Epidermal melanocyte (primary cell): ENCODE data around the gene IMPDH2.
A peak's percentile ranks its signal among the peaks of the same experiment; 100 is the strongest.
"Not testable (repeated sequence)": the region's sequence is repeated elsewhere in the genome, so short reads cannot be mapped to it uniquely, and the experiment has no call there.

Source experiments
- DNase-seq: peaks from one replicate; pipeline ENCODE4 v3.0.0; 2011; ENCODE audit warnings: low spot score; ENCODE audit not compliant: insufficient read length

Gene IMPDH2

GRCh38 chr3:49021813-49022687, 7.1 kb downstream of the IMPDH2 start, which contains the start of gene NDUFAF3:
NDUFAF3 (plus strand) TSS chr3:49022121; CDS start chr3:49022145, 24 bp downstream.
- DNase-seq = peak; percentile 89

DNA sequence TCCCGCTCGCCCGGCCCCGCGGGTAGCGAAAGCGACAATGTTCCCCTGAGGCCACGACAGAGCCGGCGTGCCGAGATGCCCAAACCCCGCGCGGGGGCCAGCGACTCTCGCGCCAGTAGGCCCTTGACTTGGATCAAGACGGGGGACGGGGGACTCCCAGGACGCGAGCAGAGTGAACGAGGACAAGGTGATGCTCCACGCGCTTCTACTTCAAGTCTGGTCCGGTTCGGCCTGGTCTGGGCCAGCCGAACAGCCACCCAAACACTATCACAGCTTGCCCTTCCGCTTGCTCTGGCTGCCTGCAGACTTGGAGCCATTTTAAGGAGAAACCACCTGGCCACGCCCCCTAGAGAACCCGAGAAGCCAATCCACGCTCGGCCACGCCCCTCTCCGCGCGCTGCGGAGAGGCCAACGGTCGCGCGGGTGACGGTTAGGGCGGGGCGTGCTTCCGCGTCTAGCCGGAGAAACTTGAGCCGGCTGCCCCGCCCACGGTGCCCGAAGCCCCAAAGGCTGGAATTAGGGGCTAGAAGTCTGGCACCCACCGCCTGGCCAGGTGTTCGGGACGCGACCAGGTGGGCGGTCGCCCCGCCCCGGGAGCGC, 7.9 kb downstream of the IMPDH2 start:
- peak; percentile 94 for DNase-seq

DNA sequence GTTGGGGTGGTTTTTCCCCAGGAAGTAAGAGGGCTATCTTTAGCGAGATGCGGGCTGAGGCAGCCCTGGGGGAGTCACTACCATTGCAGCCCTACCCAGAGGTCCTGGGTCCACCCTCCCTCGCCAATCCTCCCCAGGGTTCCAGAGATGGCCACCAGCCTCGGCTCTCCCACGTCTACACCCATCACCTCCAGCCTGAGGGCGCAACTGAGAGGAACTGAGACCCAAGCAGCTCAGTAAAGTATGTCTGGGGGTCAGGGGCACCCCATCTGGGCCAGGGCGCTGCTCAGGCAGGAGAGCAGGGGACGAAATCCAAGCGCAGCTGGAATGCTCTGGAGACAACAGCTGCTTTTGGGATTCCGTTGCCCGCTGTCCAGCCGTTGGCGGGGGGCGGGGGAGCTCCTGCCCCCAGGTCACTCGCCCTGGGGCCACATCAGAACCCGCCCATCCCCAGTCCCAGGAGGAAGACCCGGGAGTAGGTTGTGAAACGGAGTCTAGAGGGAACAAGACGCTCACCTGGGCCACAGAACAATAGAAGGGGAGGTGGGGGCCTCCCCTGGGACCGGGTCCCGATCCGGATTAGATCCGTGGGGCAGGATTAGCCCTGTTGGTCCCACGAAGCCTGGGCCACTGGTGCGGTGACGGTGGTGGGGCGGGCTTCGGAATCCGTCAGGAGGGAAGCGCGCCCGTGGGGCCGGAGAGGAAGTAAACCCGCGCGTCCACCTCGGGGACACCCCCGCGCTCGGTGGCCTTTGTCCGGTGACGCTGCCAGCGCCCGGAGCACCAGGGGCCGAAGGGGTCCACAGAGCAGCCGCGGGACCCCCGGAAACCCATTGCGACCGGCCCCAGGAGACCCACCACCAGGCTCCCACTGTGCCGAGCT, 8.6 kb downstream of the IMPDH2 start:
- DNase-seq = no peak

DNA sequence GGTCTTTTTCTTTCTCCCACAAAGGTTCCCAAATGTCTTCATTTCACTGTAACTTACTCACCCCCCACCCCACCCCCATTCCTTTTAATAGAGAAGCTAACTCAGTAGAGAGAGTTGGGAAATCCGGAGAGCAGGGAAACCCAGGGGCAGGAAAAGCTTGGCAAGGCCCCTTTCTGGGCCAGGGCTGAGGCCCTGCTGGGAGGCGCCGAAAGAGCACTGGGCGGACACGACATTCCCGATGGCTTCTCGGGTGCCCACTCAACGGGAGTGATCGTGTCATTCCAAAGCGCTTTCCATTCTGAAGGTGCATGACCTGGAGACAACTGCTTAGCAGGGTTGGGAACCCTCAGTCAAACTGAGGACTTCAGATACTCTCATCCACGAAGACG, 9.3 kb downstream of the IMPDH2 start:
- DNase-seq = no peak

DNA sequence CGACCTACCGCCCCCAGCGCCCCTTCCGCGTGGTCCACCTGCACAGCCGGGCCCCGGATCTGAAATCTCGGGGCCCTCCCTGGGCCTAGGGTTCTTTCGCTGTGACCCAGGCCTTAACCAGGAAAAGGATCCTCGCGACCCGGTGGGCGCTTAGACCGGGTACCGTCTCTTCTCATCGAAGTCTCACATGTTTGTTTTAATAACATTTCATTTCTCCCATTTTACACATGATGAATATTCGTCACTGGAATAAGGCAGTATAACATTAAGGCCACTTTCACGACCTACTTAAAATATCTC, 10.5 kb downstream of the IMPDH2 start:
- no peak for DNase-seq

- peak; percentile 39 for DNase-seq
These were observed 11.1 kb downstream of the IMPDH2 start, which contains the start of gene DALRD3 for GRCh38 chr3:49017971-49018706. DALRD3 (minus strand) TSS chr3:49018580; CDS start chr3:49018564, 16 bp downstream.

- DNase-seq = no peak
These were observed 11.8 kb downstream of the IMPDH2 start for GRCh38 chr3:49017229-49017970.

- no peak for DNase-seq
These were observed 12.6 kb downstream of the IMPDH2 start for GRCh38 chr3:49016414-49017228.

- DNase-seq = peak; percentile 47
These were observed 13.4 kb downstream of the IMPDH2 start for GRCh38 chr3:49015765-49016164.

DNA sequence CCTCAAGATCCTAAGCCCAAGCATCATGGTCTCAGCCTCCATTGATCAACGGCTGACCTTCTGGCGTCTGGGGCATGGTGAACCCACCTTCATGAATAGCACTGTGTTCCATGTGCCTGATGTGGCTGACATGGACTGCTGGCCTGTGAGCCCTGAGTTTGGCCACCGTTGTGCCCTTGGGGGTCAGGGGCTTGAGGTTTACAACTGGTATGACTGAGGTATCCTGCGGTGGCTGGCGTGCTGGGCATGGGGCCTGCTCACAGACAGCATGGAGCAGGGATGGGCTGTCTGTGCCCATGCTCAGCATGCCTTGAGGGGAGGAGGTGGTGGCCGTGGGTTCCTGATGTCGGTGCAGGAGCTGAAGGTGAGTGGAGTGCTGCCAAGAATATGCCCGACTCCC, 14.1 kb downstream of the IMPDH2 start:
- no peak for DNase-seq

- no peak for DNase-seq
These were observed 15.2 kb downstream of the IMPDH2 start for GRCh38 chr3:49013738-49014660.

GRCh38 chr3:49013113-49013737, 16.0 kb downstream of the IMPDH2 start:
- DNase-seq = no peak

GRCh38 chr3:49012441-49013017, 16.7 kb downstream of the IMPDH2 start:
- no peak for DNase-seq

GRCh38 chr3:49009396-49009795, 19.8 kb downstream of the IMPDH2 start:
- no peak for DNase-seq

- not testable (repeated sequence) for DNase-seq
These were observed 20.6 kb downstream of the IMPDH2 start for GRCh38 chr3:49008627-49009026.

- peak; percentile 90 for DNase-seq
These were observed 21.2 kb downstream of the IMPDH2 start for GRCh38 chr3:49007771-49008528.
